ENCODE data around the gene CDCA4. TPM values are rescaled to one million over a fixed set of nuclear protein-coding genes. Genes with fewer than 3 reads are reported as not detected.

The CDCA4 gene
- total and polyA plus RNA-seq, 10 of the 15 experiments (the other 5 are each of a cell fraction or from before 2014, with no cell fraction given) = 10.4 to 64.0 (median 52.1) TPM

GRCh38 chr14:105064721-105065143, 43.8 kb upstream of the CDCA4 start (continued):
- TF ChIP-seq IKZF1 (conservative IDR thresholded peaks at IDR 0.05) = peak; percentile 42
- peak; percentile 66 for TF ChIP-seq BACH1 (IDR thresholded peaks at IDR 0.05; ENCODE audit: borderline replicate concordance)
- TF ChIP-seq, protein P1, sequence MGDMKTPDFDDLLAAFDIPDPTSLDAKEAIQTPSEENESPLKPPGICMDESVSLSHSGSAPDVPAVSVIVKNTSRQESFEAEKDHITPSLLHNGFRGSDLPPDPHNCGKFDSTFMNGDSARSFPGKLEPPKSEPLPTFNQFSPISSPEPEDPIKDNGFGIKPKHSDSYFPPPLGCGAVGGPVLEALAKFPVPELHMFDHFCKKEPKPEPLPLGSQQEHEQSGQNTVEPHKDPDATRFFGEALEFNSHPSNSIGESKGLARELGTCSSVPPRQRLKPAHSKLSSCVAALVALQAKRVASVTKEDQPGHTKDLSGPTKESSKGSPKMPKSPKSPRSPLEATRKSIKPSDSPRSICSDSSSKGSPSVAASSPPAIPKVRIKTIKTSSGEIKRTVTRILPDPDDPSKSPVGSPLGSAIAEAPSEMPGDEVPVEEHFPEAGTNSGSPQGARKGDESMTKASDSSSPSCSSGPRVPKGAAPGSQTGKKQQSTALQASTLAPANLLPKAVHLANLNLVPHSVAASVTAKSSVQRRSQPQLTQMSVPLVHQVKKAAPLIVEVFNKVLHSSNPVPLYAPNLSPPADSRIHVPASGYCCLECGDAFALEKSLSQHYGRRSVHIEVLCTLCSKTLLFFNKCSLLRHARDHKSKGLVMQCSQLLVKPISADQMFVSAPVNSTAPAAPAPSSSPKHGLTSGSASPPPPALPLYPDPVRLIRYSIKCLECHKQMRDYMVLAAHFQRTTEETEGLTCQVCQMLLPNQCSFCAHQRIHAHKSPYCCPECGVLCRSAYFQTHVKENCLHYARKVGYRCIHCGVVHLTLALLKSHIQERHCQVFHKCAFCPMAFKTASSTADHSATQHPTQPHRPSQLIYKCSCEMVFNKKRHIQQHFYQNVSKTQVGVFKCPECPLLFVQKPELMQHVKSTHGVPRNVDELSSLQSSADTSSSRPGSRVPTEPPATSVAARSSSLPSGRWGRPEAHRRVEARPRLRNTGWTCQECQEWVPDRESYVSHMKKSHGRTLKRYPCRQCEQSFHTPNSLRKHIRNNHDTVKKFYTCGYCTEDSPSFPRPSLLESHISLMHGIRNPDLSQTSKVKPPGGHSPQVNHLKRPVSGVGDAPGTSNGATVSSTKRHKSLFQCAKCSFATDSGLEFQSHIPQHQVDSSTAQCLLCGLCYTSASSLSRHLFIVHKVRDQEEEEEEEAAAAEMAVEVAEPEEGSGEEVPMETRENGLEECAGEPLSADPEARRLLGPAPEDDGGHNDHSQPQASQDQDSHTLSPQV (IDR thresholded peaks at IDR 0.05) = no peak
- no peak for TF ChIP-seq MYC (IDR thresholded peaks at IDR 0.05; ENCODE audit: insufficient read depth, insufficient read length, insufficient replicate concordance, low read length, severe bottlenecking)
- TF ChIP-seq PBX3 (IDR thresholded peaks at IDR 0.05; ENCODE audit: insufficient replicate concordance, low read depth, low read length) = peak; percentile 85
- no peak for TF ChIP-seq TCF12 (IDR thresholded peaks at IDR 0.05; ENCODE audit: low read depth, low read length)
- TF ChIP-seq, protein P2, sequence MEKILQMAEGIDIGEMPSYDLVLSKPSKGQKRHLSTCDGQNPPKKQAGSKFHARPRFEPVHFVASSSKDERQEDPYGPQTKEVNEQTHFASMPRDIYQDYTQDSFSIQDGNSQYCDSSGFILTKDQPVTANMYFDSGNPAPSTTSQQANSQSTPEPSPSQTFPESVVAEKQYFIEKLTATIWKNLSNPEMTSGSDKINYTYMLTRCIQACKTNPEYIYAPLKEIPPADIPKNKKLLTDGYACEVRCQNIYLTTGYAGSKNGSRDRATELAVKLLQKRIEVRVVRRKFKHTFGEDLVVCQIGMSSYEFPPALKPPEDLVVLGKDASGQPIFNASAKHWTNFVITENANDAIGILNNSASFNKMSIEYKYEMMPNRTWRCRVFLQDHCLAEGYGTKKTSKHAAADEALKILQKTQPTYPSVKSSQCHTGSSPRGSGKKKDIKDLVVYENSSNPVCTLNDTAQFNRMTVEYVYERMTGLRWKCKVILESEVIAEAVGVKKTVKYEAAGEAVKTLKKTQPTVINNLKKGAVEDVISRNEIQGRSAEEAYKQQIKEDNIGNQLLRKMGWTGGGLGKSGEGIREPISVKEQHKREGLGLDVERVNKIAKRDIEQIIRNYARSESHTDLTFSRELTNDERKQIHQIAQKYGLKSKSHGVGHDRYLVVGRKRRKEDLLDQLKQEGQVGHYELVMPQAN (conservative IDR thresholded peaks at IDR 0.05) = 0 out of 2 replicates have a peak, but pooled peaks have one; percentile 18
- TF ChIP-seq ZNF384 (IDR thresholded peaks at IDR 0.05; ENCODE audit: borderline replicate concordance, low read depth, low read length) = no peak
- no peak for TF ChIP-seq SIN3A (IDR thresholded peaks at IDR 0.05; ENCODE audit: low read depth, low read length)
- peak; percentile 61; the same call in 1 of the 2 replicates for TF ChIP-seq POLR2A (IDR thresholded peaks at IDR 0.05; ENCODE audit: low read depth, low read length)
- TF ChIP-seq, protein P3, sequence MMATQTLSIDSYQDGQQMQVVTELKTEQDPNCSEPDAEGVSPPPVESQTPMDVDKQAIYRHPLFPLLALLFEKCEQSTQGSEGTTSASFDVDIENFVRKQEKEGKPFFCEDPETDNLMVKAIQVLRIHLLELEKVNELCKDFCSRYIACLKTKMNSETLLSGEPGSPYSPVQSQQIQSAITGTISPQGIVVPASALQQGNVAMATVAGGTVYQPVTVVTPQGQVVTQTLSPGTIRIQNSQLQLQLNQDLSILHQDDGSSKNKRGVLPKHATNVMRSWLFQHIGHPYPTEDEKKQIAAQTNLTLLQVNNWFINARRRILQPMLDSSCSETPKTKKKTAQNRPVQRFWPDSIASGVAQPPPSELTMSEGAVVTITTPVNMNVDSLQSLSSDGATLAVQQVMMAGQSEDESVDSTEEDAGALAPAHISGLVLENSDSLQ (IDR thresholded peaks at IDR 0.05) = peak; percentile 93
- TF ChIP-seq, protein P4, sequence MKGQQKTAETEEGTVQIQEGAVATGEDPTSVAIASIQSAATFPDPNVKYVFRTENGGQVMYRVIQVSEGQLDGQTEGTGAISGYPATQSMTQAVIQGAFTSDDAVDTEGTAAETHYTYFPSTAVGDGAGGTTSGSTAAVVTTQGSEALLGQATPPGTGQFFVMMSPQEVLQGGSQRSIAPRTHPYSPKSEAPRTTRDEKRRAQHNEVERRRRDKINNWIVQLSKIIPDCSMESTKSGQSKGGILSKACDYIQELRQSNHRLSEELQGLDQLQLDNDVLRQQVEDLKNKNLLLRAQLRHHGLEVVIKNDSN (IDR thresholded peaks at IDR 0.05; ENCODE audit: borderline replicate concordance, extremely low read length, insufficient read depth, low read depth, low read length) = peak; percentile 90
- TF ChIP-seq PAX5 (IDR thresholded peaks at IDR 0.05; ENCODE audit: borderline replicate concordance, low read depth, low read length) = peak; percentile 45; the same call in 1 of the 2 replicates
- 0 out of 2 replicates have a peak, but pooled peaks have one; percentile 44 for TF ChIP-seq SMARCA5 (IDR thresholded peaks at IDR 0.05)
- TF ChIP-seq ZBTB4 (CRISPR knock-in tag; IDR thresholded peaks at IDR 0.05) = peak; percentile 81; the same call in 1 of the 2 replicates

All from GM12878 (cell line).